ENCODE results near the gene LMOD1.

The LMOD1 gene

GRCh38 chr1:201984446-201984845 is 38.1 kb upstream of the LMOD1 start:
- no peak for DNase-seq
- Histone ChIP-seq H3K36me3 (replicated peaks) (peaks cover 7% of the 10 kb centered on the region), H3K27ac (no peak overlapping the region), H3K27me3 (replicated peaks) (no peaks in the 10 kb centered on the region), H3K4me3 (ENCODE audit: low read depth, low read length) (no peak overlapping the region)
- TF ChIP-seq CTCF (IDR thresholded peaks at IDR 0.05; ENCODE audit: low read depth, low read length, missing control alignments), result no peak
- in situ Hi-C loops (cut with HindIII; ENCODE audit: low pct_ligation_motif_present, low sequenced_read_pairs), result no loop called here

- H3K4me3 ChIP-seq (ENCODE audit: low read depth, low read length), result peak overlapping the region; percentile 64
Observed at GRCh38 chr1:201983380-201983805, 37.0 kb upstream of the LMOD1 start.

GRCh38 chr1:201982623-201983379 is 36.5 kb upstream of the LMOD1 start, which contains the start of gene RNPEP:
Gene RNPEP, plus strand, starts transcription at chr1:201982648. Its CDS starts 19 bp downstream, at chr1:201982667.
- in situ Hi-C loops (cut with HindIII; ENCODE audit: low pct_ligation_motif_present, low sequenced_read_pairs), result no loop called here
- Histone ChIP-seq H3K27ac (peak within 1 kb of the TSS; percentile 52), H3K36me3 (replicated peaks) (no peaks in the 10 kb centered on the region), H3K27me3 (replicated peaks) (no peaks in the 10 kb centered on the region), H3K4me3 (ENCODE audit: low read depth, low read length) (peak within 1 kb of the TSS; percentile 64)
- TF ChIP-seq CTCF (IDR thresholded peaks at IDR 0.05; ENCODE audit: low read depth, low read length, missing control alignments), result peak; percentile 29
- DNase-seq, result peak; percentile 61

More at GRCh38 chr1:201983380-201983805, 37.0 kb upstream of the LMOD1 start:
- no peaks in the 10 kb centered on the region for H3K27me3 ChIP-seq (replicated peaks)
- no peak for TF ChIP-seq CTCF (IDR thresholded peaks at IDR 0.05; ENCODE audit: low read depth, low read length, missing control alignments)
- in situ Hi-C loops (cut with HindIII; ENCODE audit: low pct_ligation_motif_present, low sequenced_read_pairs), result no loop called here
- peak overlapping the region; percentile 52 for H3K27ac ChIP-seq
- no peak for DNase-seq
- no peaks in the 10 kb centered on the region for H3K36me3 ChIP-seq (replicated peaks)

GRCh38 chr1:201982082-201982622 is 35.8 kb upstream of the LMOD1 start:
- peak; percentile 47 for DNase-seq
- H3K36me3 ChIP-seq (replicated peaks), result no peaks in the 10 kb centered on the region
- no peak for TF ChIP-seq CTCF (IDR thresholded peaks at IDR 0.05; ENCODE audit: low read depth, low read length, missing control alignments)
- H3K27ac ChIP-seq, result no peak overlapping the region
- no peaks in the 10 kb centered on the region for H3K27me3 ChIP-seq (replicated peaks)
- in situ Hi-C loops (cut with HindIII; ENCODE audit: low pct_ligation_motif_present, low sequenced_read_pairs), result no loop called here
- peak overlapping the region; percentile 64 for H3K4me3 ChIP-seq (ENCODE audit: low read depth, low read length)

- Histone ChIP-seq H3K36me3 (replicated peaks) (peaks cover 33% of the 10 kb centered on the region), H3K27ac (no peak overlapping the region), H3K4me3 (ENCODE audit: low read depth, low read length) (no peak overlapping the region), H3K27me3 (replicated peaks) (no peaks in the 10 kb centered on the region)
- peak; percentile 48 for DNase-seq
- no peak for TF ChIP-seq CTCF (IDR thresholded peaks at IDR 0.05; ENCODE audit: low read depth, low read length, missing control alignments)
- in situ Hi-C loops (cut with HindIII; ENCODE audit: low pct_ligation_motif_present, low sequenced_read_pairs), result no loop called here
Observed at GRCh38 chr1:201970334-201971159, 24.2 kb upstream of the LMOD1 start.
